ENCODE results near the gene HECTD4.

The HECTD4 gene

DNA sequence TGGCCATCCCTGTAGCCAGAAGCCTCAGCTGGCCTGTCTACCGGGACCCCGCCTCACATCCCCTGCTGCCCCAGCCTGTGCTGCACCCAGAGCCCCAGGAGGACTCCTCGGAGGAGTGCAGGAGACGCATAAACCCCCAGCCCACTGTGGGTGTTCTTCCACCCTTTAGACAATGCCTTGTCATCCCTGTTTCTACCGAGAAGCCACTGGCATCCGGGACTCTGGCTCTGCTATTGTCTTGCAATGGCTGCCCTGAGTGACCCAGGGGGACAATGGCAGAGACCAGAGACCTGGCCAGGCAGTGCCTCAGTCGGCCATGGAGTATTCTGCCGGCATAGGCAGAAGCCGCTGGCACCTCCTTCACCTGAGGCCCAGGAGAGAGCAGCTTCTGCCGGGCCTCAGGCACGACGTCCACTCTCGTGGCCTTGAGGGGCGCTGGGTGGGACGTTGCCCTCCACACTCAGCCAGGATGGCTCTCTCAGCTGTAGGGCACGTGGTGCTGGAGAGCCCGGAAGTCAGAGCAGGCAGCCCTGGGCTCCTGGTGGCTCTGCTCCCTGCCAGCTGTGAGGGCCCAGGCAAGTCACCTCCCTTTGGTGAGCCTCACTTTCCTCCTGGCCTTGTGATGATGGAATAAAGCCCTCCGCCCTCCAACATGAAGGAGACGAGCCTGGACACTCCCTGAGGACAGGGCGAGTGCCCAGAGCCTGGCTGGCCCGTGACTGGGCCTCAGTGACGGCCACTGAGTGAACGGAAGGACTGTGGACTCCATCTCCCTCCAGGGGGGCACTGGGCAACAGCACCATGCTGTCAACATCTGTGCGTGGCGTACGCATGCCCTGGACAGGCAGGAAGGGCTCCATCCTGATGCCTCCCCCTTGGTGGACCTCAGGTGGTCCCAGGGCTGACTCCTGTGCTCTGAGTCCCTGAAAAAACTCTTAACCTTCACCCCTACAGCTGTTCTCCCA, 215.9 kb downstream of the HECTD4 start:
- in situ Hi-C loops (cut with HindIII; ENCODE audit: low sequenced_read_pairs): no loop called here
- DNase-seq (ENCODE audit: low read depth, low spot score): no peak
- TF ChIP-seq, protein P1, sequence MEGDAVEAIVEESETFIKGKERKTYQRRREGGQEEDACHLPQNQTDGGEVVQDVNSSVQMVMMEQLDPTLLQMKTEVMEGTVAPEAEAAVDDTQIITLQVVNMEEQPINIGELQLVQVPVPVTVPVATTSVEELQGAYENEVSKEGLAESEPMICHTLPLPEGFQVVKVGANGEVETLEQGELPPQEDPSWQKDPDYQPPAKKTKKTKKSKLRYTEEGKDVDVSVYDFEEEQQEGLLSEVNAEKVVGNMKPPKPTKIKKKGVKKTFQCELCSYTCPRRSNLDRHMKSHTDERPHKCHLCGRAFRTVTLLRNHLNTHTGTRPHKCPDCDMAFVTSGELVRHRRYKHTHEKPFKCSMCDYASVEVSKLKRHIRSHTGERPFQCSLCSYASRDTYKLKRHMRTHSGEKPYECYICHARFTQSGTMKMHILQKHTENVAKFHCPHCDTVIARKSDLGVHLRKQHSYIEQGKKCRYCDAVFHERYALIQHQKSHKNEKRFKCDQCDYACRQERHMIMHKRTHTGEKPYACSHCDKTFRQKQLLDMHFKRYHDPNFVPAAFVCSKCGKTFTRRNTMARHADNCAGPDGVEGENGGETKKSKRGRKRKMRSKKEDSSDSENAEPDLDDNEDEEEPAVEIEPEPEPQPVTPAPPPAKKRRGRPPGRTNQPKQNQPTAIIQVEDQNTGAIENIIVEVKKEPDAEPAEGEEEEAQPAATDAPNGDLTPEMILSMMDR (IDR thresholded peaks at IDR 0.05; ENCODE audit: low read depth, low read length): no peak
- H3K4me3 ChIP-seq (ENCODE audit: low read depth, low read length): no peak overlapping the region

DNA sequence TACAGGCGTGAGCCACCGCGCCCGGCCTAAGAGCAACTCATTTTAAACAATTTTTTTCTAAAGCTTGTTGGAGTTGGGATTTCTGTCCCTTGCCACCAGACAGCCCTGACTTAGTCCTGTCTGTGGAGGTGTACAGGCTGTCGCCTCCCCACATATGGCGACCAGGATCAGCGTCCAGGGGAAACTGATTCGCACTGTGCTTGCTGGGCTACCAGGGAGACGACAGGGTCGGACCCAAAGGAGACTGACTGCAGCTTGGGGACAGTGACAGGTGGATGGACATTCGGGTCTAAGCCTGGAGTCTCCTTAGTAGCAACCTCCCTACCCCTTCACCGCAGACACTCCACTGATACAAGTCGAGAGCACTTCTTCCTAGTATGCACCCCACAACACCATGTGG, 216.6 kb downstream of the HECTD4 start:
- TF ChIP-seq, protein P1 (IDR thresholded peaks at IDR 0.05; ENCODE audit: low read depth, low read length): no peak
- no peak for DNase-seq (ENCODE audit: low read depth, low spot score)
- in situ Hi-C loops (cut with HindIII; ENCODE audit: low sequenced_read_pairs): no loop called here
- H3K4me3 ChIP-seq (ENCODE audit: low read depth, low read length): no peak overlapping the region

DNA sequence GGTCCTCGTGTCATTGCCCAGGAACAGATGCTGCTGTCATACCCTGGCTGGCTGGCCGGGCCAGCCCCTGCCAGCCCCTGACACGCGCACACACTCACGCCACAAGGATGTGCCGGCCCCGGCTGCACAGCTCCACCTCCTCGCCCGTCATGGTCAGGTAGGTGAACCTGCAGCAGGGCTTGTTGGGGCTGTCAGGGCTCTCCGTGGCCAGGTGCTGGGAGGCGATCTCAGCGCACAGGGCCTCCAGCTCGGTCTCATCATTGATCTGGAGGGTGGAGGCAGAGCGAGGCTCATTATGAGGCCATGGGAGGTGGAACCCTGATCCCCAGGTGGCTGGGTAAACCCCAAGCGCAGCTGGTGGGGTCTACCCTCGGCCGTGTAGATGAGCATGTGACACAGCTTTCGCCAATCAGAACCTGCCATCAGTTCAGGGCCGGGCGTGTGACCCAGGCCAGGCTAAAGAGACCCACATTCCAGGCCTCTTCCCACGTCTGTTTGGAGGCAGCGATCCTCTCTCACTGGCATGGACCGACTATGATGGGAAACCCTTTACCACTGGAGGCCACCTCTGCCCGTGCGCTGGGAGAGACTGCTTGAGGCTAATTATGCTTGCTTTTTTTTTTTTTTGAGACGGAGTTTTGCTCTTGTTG, 218.1 kb downstream of the HECTD4 start:
- TF ChIP-seq, protein P1 (IDR thresholded peaks at IDR 0.05; ENCODE audit: low read depth, low read length): no peak
- no peak for DNase-seq (ENCODE audit: low read depth, low spot score)
- H3K4me3 ChIP-seq (ENCODE audit: low read depth, low read length): no peak overlapping the region
- in situ Hi-C loops (cut with HindIII; ENCODE audit: low sequenced_read_pairs): no loop called here

DNA sequence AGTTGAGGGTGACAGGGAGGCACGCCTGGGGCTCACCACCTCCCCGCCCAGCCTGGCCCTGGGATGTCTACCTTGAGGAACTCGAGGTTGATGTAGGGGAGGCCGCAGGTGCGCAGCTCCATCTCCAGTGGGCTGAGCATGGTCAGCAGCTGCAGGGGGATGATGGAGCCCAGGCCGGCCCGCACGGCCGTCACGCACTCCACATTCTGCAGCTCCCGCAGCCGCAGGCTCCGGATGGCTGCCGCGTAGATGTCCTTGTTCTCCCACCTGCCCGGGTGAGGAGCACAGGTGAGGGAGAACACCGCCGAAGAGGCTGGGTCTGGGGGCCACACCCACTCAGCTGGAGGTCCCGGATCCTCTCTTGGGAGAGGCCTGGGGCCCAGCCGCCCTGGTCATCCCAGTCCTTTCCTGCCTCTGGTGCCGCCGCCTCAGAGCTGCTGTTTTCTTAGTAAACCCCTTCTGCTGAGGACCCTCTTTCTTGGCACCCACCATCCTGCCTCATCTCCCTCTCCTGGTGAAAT, 218.7 kb downstream of the HECTD4 start:
- no peak overlapping the region for H3K4me3 ChIP-seq (ENCODE audit: low read depth, low read length)
- DNase-seq (ENCODE audit: low read depth, low spot score): no peak
- in situ Hi-C loops (cut with HindIII; ENCODE audit: low sequenced_read_pairs): no loop called here
- TF ChIP-seq, protein P1 (IDR thresholded peaks at IDR 0.05; ENCODE audit: low read depth, low read length): no peak

DNA sequence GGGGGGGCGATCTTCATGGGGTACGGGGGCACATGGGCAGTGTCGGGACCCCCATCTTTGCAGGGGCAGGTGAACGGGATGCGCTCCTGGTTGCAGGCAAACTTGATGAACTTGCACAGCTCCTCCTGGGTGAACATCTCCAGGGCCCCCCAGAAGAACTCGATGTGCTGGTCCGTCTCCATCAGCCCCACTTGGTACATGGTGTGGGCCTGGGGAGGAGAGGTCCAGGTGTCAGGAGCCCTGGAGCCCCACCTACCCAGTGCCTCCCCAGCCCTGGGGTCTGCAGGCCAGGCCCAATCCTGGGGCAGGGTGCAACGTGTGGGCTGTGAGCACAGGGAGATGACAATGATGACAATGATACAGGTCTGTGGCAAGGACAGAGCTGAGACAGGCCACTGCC, 219.2 kb downstream of the HECTD4 start:
- in situ Hi-C loops (cut with HindIII; ENCODE audit: low sequenced_read_pairs): no loop called here
- no peak overlapping the region for H3K4me3 ChIP-seq (ENCODE audit: low read depth, low read length)
- TF ChIP-seq, protein P1 (IDR thresholded peaks at IDR 0.05; ENCODE audit: low read depth, low read length): no peak
- DNase-seq (ENCODE audit: low read depth, low spot score): no peak

DNA sequence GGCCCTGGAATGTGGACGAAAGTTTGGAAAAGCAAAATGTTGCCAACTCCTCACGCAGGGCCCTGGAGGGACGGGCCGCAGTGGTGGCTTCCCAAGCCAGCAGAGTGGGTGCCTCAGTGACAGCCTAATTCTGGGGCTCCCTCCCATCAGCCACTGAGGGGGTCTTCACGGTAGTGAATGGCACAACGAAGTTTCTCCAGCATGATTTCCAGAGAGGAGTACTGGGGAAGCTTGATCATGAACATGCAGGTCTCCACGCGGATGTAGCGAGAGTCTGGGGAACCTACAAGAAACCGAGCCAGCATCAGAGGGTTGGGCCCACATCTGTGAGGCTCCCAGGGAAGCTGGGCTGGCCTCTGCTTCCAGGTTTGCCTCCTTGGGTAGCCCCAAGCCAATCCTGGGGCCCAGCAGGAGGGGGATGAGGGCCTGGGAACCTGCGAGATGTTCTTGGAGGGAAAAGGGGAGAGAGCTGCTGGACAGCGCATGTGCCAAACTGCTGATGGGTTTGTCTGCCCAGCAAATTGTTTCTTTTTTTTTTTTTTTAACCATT, 219.9 kb downstream of the HECTD4 start:
- no peak for DNase-seq (ENCODE audit: low read depth, low spot score)
- in situ Hi-C loops (cut with HindIII; ENCODE audit: low sequenced_read_pairs): no loop called here
- H3K4me3 ChIP-seq (ENCODE audit: low read depth, low read length): no peak overlapping the region
- TF ChIP-seq, protein P1 (IDR thresholded peaks at IDR 0.05; ENCODE audit: low read depth, low read length): no peak
